GM18951 (cell line): ENCODE measurements around the gene COL4A3.
"Not testable (repeated sequence)": the region's sequence is repeated elsewhere in the genome, so short reads cannot be mapped to it uniquely, and the experiment has no call there.

Experiments
- POLR2A ChIP-seq: IDR thresholded peaks from 4 replicates; pipeline ENCODE4 v1.6.1; 2011; ENCODE audit warnings: mild to moderate bottlenecking; ENCODE audit not compliant: insufficient read length, insufficient read depth; ENCODE audit errors: extremely low read depth
- in situ Hi-C: fragments of 300-500 bp; cut with MboI; formaldehyde crosslinking; loops from one replicate; pipeline ENCODE4 v1.12.0; 2022; ENCODE audit warnings: low sequenced_read_pairs, mixed read lengths, inconsistent platforms; ENCODE audit not compliant: unreplicated experiment

The COL4A3 gene

GRCh38 chr2:227164763-227165291 is 403 bp downstream of the COL4A3 start:
- in situ Hi-C loops = no loop called here
- TF ChIP-seq POLR2A = no peak

- in situ Hi-C loops = not testable (repeated sequence)
Measured at GRCh38 chr2:227171779-227172178, 7.4 kb downstream of the COL4A3 start.

GRCh38 chr2:227177592-227178336 is 13.3 kb downstream of the COL4A3 start:
- in situ Hi-C loops = no loop called here
- TF ChIP-seq POLR2A = no peak

DNA sequence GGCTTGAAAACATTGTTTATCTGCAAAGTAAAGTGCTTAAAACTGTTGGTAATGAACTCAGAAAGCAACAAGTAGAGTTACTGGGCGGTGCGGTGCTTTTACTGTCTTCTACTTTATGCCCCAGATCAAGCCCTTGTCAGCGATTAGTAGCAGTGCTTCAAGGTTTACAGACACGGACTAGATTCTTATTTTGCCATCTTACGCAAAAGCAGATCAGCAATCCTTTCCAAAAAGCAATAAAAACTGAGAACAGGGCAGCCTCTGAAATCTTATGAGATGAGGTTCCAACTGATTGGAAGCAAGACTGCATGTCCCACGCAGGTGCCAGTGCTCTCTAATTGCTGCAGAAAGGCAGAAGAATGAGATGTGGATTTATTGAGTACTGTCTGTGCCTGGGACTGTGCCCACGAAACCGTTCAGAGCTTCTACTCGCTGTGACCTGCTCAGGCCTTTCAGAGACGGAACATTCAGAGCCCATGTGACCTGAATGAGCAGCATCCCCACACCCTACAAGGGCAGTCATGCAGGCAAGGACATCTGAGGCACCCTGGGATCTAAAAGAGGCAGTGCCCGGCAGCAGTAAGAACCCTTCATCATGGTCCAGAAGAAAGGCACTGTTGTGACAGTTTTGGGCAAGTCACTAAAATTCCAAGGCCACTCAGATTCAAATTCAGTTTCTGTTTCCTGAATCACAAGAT is 15.7 kb downstream of the COL4A3 start:
- TF ChIP-seq POLR2A = no peak
- in situ Hi-C loops = no loop called here

DNA sequence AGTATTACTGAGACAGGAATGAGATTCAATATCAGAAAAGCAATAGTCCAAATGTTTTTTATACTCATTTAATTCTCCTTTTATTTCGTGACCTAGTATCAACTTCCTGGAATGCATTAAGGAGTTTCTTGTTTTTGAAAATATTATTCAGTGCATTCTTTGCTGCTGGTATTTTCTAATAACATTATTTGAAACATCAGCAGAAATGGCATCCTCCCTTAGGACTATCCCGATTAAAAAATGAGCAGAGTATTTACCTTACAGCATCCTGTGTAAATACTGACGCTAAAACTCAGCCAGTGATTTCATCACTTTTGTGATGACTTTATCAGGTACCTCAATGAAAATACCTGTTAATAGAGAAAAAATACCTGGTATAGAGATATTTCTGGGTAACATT is 16.3 kb downstream of the COL4A3 start:
- in situ Hi-C loops = no loop called here
- no peak for TF ChIP-seq POLR2A

DNA sequence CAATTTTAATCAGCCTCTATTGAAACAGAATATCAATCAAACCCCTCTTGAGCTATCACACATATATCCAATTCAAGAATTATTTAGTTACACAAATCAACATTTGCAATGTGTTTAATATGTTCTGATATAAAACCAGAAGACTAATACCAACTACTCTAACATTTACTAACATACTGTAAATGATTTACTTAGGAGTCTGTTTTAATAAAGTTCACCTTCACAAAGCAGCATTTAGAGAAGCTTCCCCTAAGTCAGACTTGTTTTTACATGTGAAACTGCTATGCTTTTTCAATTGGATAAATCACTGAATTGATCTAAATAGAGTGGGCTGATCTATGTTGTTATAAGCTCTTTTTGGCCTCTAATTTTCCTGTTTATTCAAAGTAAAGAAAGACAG is 18.3 kb downstream of the COL4A3 start:
- in situ Hi-C loops = no loop called here
- no peak for TF ChIP-seq POLR2A

- in situ Hi-C loops = no loop called here
- no peak for TF ChIP-seq POLR2A
Measured at GRCh38 chr2:227183657-227184367, 19.4 kb downstream of the COL4A3 start.

GRCh38 chr2:227185615-227186232 is 21.3 kb downstream of the COL4A3 start:
- no peak for TF ChIP-seq POLR2A
- in situ Hi-C loops = no loop called here

- in situ Hi-C loops = no loop called here
- no peak for TF ChIP-seq POLR2A
Measured at GRCh38 chr2:227186751-227187150, 22.3 kb downstream of the COL4A3 start.

GRCh38 chr2:227188292-227188691 is 23.9 kb downstream of the COL4A3 start:
- no peak for TF ChIP-seq POLR2A
- in situ Hi-C loops = no loop called here

DNA sequence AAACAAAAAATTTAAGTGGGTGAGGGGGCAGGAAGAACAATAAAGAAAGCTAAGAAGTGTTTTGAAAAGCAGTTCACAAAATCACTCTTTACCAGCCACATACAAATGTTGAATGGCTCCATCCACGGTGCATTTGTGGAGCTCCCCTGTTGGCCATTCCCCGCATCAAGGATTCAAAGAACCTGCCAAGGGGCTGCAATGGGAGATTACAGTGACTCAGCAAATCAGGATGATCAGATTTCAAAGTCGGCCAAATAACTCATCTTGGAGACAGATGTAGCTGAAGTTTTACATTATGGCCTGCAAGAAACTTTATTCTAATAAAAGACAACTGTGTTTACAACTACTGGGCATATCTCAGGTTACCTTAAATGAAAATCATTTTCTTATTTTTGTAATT is 26.9 kb downstream of the COL4A3 start:
- TF ChIP-seq POLR2A = no peak
- in situ Hi-C loops = no loop called here

DNA sequence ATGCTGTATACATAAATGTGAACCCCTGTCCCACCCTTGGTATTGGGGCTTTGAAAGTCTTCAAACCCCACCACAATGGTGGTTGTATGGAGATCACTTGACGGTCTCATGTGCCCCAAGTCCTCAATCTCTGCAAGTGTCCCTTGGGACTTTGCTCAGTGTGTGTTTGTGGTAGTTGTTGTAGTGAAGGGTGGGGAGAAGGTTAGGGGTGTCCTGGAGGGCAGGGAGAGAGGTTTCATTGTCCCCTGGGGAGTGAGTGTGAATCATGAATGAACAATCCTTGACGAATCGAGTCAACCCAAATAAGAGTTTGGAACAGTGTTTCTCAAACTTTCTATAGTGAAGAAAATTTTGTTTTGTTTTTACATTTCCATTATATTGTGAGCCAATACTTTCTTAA is 28.1 kb downstream of the COL4A3 start:
- in situ Hi-C loops = no loop called here
- TF ChIP-seq POLR2A = no peak

GRCh38 chr2:227194219-227194618 is 29.8 kb downstream of the COL4A3 start:
- in situ Hi-C loops = no loop called here
- no peak for TF ChIP-seq POLR2A
